ENCODE measurements around the gene PCDHGA5. TPM values are rescaled to one million over a fixed set of nuclear protein-coding genes. Genes with fewer than 3 reads are reported as not detected.

PCDHGA5 gene
- total RNA-seq, 1 experiment from 2014 or later, result 1.3 TPM

DNA sequence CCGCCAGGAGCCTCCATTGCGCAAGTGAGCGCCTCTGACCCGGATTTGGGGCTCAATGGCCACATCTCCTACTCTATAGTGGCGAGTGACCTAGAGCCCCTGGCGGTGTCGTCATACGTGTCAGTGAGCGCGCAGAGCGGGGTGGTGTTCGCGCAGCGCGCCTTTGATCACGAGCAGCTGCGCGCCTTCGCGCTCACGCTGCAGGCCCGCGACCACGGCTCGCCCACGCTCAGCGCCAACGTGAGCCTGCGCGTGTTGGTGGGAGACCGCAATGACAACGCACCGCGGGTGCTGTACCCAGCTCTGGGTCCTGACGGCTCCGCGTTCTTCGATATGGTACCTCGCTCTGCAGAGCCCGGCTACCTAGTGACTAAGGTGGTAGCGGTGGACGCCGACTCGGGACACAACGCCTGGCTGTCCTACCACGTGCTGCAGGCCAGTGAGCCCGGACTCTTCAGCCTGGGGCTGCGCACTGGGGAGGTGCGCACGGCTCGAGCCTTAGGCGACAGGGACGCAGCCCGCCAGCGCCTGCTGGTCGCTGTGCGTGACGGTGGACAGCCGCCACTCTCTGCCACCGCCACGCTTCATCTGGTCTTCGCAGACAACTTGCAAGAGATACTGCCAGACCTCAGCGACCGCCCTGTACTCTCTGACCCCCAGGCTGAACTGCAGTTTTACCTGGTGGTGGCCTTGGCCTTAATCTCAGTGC lies 45.8 kb downstream of the PCDHGA5 start:
- H2AFZ ChIP-seq (ENCODE audit: low read length), result no peak overlapping the region
- H2BK5ac ChIP-seq (ENCODE audit: insufficient read length, low read length), result no peak overlapping the region
- no peak overlapping the region for H3K23ac ChIP-seq (ENCODE audit: insufficient read length, low read depth, low read length)
- H4K8ac ChIP-seq (replicated peaks; ENCODE audit: insufficient read length, low read depth, low read length), result no peak overlapping the region
- H3K27ac ChIP-seq (ENCODE audit: insufficient read length, low read depth, low read length), result no peak overlapping the region
- no CpG with 5 or more reads among the region's 64 CpGs for WGBS (ENCODE audit: extremely low coverage, insufficient read length, low lambda C conversion rate)
- no peaks in the 10 kb centered on the region for H3K4me1 ChIP-seq (ENCODE audit: insufficient read depth, low read length)
- no peak overlapping the region for H2BK15ac ChIP-seq (ENCODE audit: low read depth, low read length)
- H2BK120ac ChIP-seq (ENCODE audit: low read depth, low read length, poor library complexity, severe bottlenecking), result no peak overlapping the region
- peaks cover 19 to 35% (median 29%) of the 10 kb centered on the region in 3 experiments for H3K36me3 Mint-ChIP-seq (ENCODE audit: insufficient read depth in 1 of 3, low read depth in 3 of 3)
- H3K56ac ChIP-seq (ENCODE audit: insufficient read length, low read depth, low read length), result no peak overlapping the region
- H3K9me3 Mint-ChIP-seq, result peaks cover 28 to 36% of the 10 kb centered on the region in 2 experiments
- no peaks in the 10 kb centered on the region for H3K79me2 ChIP-seq (ENCODE audit: insufficient read depth, low read length)
- H4K91ac ChIP-seq (ENCODE audit: insufficient read length, low read depth, low read length), result no peak overlapping the region
- H3K23me2 ChIP-seq (ENCODE audit: insufficient read length, low read depth, low read length, poor library complexity, severe bottlenecking), result peaks cover 5% of the 10 kb centered on the region
- H3K14ac ChIP-seq (ENCODE audit: insufficient read depth, low read length), result no peak overlapping the region; the same call in 1 of the 2 replicates
- no peaks in the 10 kb centered on the region for H4K20me1 ChIP-seq (ENCODE audit: control insufficient read depth, insufficient read depth, insufficient read length)
- peaks cover 12 to 14% of the 10 kb centered on the region in 2 experiments for H3K4me1 Mint-ChIP-seq
- H3K18ac ChIP-seq (ENCODE audit: insufficient read length, low read depth, low read length), result no peak overlapping the region
- TF ChIP-seq, protein P1, sequence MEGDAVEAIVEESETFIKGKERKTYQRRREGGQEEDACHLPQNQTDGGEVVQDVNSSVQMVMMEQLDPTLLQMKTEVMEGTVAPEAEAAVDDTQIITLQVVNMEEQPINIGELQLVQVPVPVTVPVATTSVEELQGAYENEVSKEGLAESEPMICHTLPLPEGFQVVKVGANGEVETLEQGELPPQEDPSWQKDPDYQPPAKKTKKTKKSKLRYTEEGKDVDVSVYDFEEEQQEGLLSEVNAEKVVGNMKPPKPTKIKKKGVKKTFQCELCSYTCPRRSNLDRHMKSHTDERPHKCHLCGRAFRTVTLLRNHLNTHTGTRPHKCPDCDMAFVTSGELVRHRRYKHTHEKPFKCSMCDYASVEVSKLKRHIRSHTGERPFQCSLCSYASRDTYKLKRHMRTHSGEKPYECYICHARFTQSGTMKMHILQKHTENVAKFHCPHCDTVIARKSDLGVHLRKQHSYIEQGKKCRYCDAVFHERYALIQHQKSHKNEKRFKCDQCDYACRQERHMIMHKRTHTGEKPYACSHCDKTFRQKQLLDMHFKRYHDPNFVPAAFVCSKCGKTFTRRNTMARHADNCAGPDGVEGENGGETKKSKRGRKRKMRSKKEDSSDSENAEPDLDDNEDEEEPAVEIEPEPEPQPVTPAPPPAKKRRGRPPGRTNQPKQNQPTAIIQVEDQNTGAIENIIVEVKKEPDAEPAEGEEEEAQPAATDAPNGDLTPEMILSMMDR (conservative IDR thresholded peaks at IDR 0.05), result no peak
- DNase-seq, result no peak
- H3T11ph ChIP-seq (ENCODE audit: low read length), result no peak overlapping the region
- H3K27ac Mint-ChIP-seq, result no peak overlapping the region
- no peaks in the 10 kb centered on the region for H3K79me1 ChIP-seq (ENCODE audit: insufficient read depth, low read depth, low read length, poor library complexity, severe bottlenecking)
- no peak overlapping the region for H2AK5ac ChIP-seq (ENCODE audit: insufficient read length, low read length)
- H2BK12ac ChIP-seq (ENCODE audit: insufficient read length, low read depth, low read length), result no peak overlapping the region
- H3K9ac ChIP-seq (ENCODE audit: extremely low read depth, insufficient read length, low read length), result no peak overlapping the region
- no peaks in the 10 kb centered on the region for H3K9me3 ChIP-seq (ENCODE audit: control insufficient read depth, low read depth, low read length)
- H2BK20ac ChIP-seq (ENCODE audit: low read depth, low read length, poor library complexity, severe bottlenecking), result no peak overlapping the region
- H4K5ac ChIP-seq (ENCODE audit: insufficient read length, low read depth, low read length), result no peak overlapping the region
- H3K27me3 Mint-ChIP-seq (ENCODE audit: low read depth), result peaks cover 25% of the 10 kb centered on the region
- H3K4me2 ChIP-seq (ENCODE audit: insufficient read depth, insufficient read length, low read length), result no peak overlapping the region
- no peaks in the 10 kb centered on the region; the same call in 1 of the 2 replicates for H3K27me3 ChIP-seq (ENCODE audit: insufficient read depth, low read length)
- no peak overlapping the region for H3K4me3 Mint-ChIP-seq
- no peak overlapping the region for H3K4ac ChIP-seq (ENCODE audit: low read depth, low read length)
